Heart right ventricle (tissue), 16 donors: Measurements from ENCODE around the gene ACTR3. TPM values are rescaled to one million over a fixed set of nuclear protein-coding genes. Genes with fewer than 3 reads are reported as not detected.

Source experiments
- ATAC-seq, 8 donors: fragments of 200-7000 bp; cut with Tn5 transposase; one replicate each; pipeline ENCODE4 v1.9.1; 2020; ENCODE audit warnings: mild to moderate bottlenecking in 8 of 8, moderate library complexity in 8 of 8, moderate number of reproducible peaks in 1 of 8
- DNase-seq, 2 donors: peaks; one replicate each; pipeline ENCODE4 v3.0.0-alpha.2; 2020
- H3K27ac ChIP-seq, 10 donors: fragments of 200-600 bp; sonication (generic) in 2 of 10; one replicate each; pipeline versions ENCODE4 v1.5.0 to v1.8.0; 2020 to 2022; ENCODE audit warnings: mild to moderate bottlenecking in 3 of 10
- H3K27me3 ChIP-seq, 7 donors: fragments of 200-600 bp; one replicate each; pipeline ENCODE4 v1.8.0; 2021 to 2022; ENCODE audit warnings: mild to moderate bottlenecking in 2 of 7
- H3K36me3 ChIP-seq, 9 donors: fragments of 200-600 bp; sonication (generic) in 1 of 9; one replicate each; pipeline versions ENCODE4 v1.5.0 to v1.8.0; 2020 to 2022; ENCODE audit warnings: mild to moderate bottlenecking in 2 of 9
- H3K4me1 ChIP-seq, 9 donors: fragments of 200-600 bp; sonication (generic) in 1 of 9; one replicate each; pipeline versions ENCODE4 v1.5.0 to v1.8.0; 2020 to 2022; ENCODE audit warnings: mild to moderate bottlenecking in 4 of 9
- H3K4me3 ChIP-seq, 10 donors: fragments of 200-600 bp; sonication (generic) in 2 of 10; one replicate each; pipeline versions ENCODE4 v1.5.0 to v1.8.0; 2020 to 2022; ENCODE audit warnings: mild to moderate bottlenecking in 7 of 10, moderate library complexity in 2 of 10
- H3K9me3 ChIP-seq, 11 donors: fragments of 200-600 bp in 10 of 11; sonication (generic) in 2 of 11; one replicate each; pipeline versions ENCODE4 v1.5.0 to v1.8.0; 2013 to 2022; ENCODE audit warnings: mild to moderate bottlenecking in 2 of 11, control low read depth in 1 of 11, moderate library complexity in 1 of 11
- WGBS, 2 donors: extraction: QIAGEN DNeasy Blood & Tissue Kit; methylation state at CpG; one replicate each; pipeline ENCODE4 v1.1.7; 2013; ENCODE audit warnings: inconsistent platforms in 1 of 2; 5-methylcytosine and 5-hydroxymethylcytosine counted together
- intact Hi-C, 10 donors: fragments of 100-400 bp; cut with DNase I; formaldehyde crosslinking; loops; one replicate each; pipeline versions ENCODE4 v1.11.1 to v1.14.2; 2022
- polyA plus RNA-seq, 2 donors: library from polyadenylated mRNA; stranded (reverse); fragments of 200-250 nt; gene quantifications; one replicate each; pipeline ENCODE4 v1.2.3, GENCODE V29; 2013
- total RNA-seq, 10 donors: library from RNA; stranded (reverse); fragmentation: NEBNext Ultra II Directional in 3 of 10; extraction: Animal tissue kit (Norgen Biotek cat#: 25700) in 3 of 10; gene quantifications; one replicate each; pipeline versions ENCODE4 v1.2.1 to v1.2.4, GENCODE V29; 2021 to 2023
- TF ChIP-seq, protein P1 (sequence below), 9 donors: fragments of 200-600 bp; sonication (generic) in 2 of 9; IDR thresholded peaks; one replicate each; pipeline versions ENCODE4 v1.5.0 to v1.8.0; 2021 to 2022; ENCODE audit warnings: antibody characterized with exemption in 9 of 9, mild to moderate bottlenecking in 5 of 9, moderate library complexity in 1 of 9
- donor health status: Arrhythmogenic right ventricular cardiomyopathy.
- donor health status: ischemic (EF 13 %, LVEDD 7.1; RV severe dilation, severe dysfunction).
- donor health status: healthy with polysubstance abuse.
- donor health status: DM: no; HTN: yes; CAD: no.
- donor health status: DM: no; HTN: no; CAD: no.
- donor health status: ischemic (EF 25% LVEDD 6.9; RV normal size, moderate dysfunction).
- donor health status: ischemic (EF 25% LVEDD 5.7; RV mildly dilated, moderate dysfunction).
- donor health status: healthy.
- donor health status: DM: yes; HTN: yes; CAD: no.
- donor health status: Ischemic cardiomyopathy.
- donor health status: ischemic (EF 35%, LVEDD 5.7; RV mildly dilated, moderate dysfunction).
- donor health status: nonischemic (EF 11% LVEDD 7.7; RV severe dilation, severe dysfunction).
- donor health status: DM: yes; HTN: yes; CAD: no.
- donor health status: PGD.
- donor health status: ischemic (EF 29% LVEDD 5.4; RV normal size, mild dysfunction).
- donor health status: nonischemic (EF 23%, LVEDD 6.1; RV moderate dilation, normal function).

The ACTR3 gene
- total and polyA plus RNA-seq, 12 donors = 12.7 to 167 (median 112) TPM

DNA sequence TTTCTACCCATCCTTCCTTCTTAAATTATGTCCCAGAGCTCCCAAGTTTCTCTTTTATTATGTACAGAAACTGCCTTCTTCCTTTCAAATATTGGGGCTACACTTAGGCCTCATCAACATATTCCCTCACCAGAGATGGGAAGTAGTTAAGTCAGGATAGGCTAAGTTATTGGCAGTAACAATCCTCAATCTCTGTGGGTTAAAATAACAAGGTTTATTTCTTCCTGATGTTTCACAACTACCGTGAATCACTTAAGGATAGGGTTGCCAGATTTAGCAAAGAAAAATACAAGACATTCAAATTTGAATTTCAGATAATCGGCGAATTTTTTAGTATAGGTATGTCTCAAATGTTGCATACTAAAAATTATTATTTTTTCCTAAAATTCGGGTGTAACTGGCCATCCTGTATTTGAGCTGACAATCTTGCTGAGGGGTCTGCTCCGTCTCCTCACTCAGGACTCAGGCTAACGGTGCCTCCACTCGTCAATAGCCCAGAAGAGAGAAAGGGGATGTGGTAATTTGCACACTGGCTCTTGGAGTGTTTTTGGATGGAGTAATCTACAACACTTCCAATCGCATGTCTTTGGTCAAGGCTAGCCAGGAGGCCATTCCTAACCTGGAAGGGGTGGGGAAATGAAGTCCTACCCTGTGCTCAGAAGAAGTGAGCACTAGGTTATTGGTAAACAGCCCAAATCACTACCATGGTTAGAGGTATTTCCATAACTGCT, 91.7 kb downstream of the ACTR3 start:
- H3K4me3 ChIP-seq = no peak overlapping the region
- no peaks in the 10 kb centered on the region for H3K27me3 ChIP-seq
- no peaks in the 10 kb centered on the region for H3K36me3 ChIP-seq
- DNase-seq (no peak), ATAC-seq (peak in 6 of 8 donors; percentile 37 to 60 (median 45))
- TF ChIP-seq, protein P1, sequence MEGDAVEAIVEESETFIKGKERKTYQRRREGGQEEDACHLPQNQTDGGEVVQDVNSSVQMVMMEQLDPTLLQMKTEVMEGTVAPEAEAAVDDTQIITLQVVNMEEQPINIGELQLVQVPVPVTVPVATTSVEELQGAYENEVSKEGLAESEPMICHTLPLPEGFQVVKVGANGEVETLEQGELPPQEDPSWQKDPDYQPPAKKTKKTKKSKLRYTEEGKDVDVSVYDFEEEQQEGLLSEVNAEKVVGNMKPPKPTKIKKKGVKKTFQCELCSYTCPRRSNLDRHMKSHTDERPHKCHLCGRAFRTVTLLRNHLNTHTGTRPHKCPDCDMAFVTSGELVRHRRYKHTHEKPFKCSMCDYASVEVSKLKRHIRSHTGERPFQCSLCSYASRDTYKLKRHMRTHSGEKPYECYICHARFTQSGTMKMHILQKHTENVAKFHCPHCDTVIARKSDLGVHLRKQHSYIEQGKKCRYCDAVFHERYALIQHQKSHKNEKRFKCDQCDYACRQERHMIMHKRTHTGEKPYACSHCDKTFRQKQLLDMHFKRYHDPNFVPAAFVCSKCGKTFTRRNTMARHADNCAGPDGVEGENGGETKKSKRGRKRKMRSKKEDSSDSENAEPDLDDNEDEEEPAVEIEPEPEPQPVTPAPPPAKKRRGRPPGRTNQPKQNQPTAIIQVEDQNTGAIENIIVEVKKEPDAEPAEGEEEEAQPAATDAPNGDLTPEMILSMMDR (IDR thresholded peaks at IDR 0.05) = no peak
- peaks cover 0 to 9% (median 0%) of the 10 kb centered on the region in 11 donors for H3K9me3 ChIP-seq
- peak overlapping the region in 3 of 10 donors; percentile 18 to 52 (median 50) for H3K27ac ChIP-seq
- H3K4me1 ChIP-seq = peaks cover 0 to 7% (median 0%) of the 10 kb centered on the region in 9 donors
- intact Hi-C loops = loop anchor here in 3 of 10 donors (2.0 to 5.0 kb wide), 3 partner anchors 561 to 571 kb away; no protein-coding TSS in a partner anchor
- WGBS, 2 donors = 82 to 84% methylated on average over 8 of the region's 8 CpGs

DNA sequence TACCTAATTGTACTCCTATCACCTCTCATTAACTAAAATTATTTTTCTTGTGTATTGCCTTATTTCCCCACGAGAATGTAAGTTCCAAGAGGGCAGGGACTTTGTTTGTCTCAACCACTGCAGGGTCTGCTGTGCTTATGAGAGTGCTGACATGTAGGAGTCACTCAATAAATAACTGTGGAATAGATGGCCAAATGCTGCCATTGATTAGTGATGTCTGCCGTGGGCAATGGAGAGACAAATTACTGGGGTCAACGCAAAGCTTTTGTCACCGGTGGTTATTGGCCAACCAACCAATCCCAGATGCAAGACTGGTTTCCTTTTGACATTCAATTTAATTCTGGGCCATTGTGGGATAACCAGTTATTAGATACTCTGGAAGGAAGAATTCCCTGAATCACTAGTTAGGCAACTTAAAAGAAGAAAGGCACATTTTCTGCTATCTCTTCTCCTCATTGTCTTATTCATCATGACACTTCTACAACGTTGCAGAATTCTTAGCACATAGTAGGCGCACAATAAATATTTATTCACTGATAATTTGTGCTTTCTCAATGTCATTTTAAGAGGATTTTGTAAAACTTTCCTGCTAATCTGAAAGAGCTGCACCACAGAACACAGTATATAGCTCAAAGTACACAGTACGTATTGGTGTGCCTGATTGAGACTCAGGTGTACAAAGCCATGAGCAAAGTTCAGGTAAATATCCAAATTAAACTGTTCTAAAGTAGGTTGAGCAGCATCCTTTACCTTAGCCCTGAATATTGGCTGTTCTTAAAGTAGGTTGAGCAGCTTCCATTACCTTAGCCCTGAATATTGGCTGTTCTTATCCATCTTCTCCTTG, 95.9 kb downstream of the ACTR3 start:
- DNase-seq = no peak
- H3K4me1 ChIP-seq = no peaks in the 10 kb centered on the region
- no peak overlapping the region for H3K4me3 ChIP-seq
- no peaks in the 10 kb centered on the region for H3K27me3 ChIP-seq
- no peak for ATAC-seq
- WGBS, 2 donors = 88 to 91% methylated on average over 7 of the region's 7 CpGs
- H3K27ac ChIP-seq = no peak overlapping the region
- H3K9me3 ChIP-seq = no peaks in the 10 kb centered on the region
- no peaks in the 10 kb centered on the region for H3K36me3 ChIP-seq
- TF ChIP-seq, protein P1 (IDR thresholded peaks at IDR 0.05) = no peak
- intact Hi-C loops = no loop called here

DNA sequence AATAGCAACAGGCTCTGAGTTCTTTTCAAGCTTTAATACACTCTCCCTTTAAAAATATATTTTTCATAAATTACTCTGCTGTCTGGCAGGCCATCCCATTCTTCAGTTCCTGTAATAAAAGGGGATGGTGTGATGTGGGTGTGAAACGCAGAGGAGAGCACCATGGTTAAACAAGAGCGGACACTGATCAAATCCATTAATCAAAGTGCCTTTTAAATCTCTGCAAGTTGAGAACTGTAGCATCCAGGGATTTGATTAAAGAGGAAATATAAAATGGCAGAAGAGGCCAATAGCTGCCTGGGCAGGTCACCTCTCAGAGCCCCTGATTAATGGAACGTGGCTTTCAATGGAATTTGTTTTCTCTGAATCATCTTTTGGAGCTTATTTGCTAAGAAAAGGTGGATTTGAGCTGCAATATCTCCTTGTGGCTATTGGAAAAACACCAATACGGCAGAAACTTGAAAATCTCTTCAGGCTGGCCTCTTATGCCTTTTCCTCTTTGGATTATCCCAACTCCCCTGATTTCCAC, 96.9 kb downstream of the ACTR3 start:
- ATAC-seq (no peak), DNase-seq (no peak)
- Histone ChIP-seq H3K27me3 (no peaks in the 10 kb centered on the region), H3K27ac (no peak overlapping the region), H3K4me1 (no peaks in the 10 kb centered on the region), H3K4me3 (no peak overlapping the region), H3K36me3 (no peaks in the 10 kb centered on the region), H3K9me3 (no peaks in the 10 kb centered on the region)
- 64 to 74% methylated on average over 4 of the region's 4 CpGs for WGBS, 2 donors
- TF ChIP-seq, protein P1 (IDR thresholded peaks at IDR 0.05) = no peak
- intact Hi-C loops = no loop called here

DNA sequence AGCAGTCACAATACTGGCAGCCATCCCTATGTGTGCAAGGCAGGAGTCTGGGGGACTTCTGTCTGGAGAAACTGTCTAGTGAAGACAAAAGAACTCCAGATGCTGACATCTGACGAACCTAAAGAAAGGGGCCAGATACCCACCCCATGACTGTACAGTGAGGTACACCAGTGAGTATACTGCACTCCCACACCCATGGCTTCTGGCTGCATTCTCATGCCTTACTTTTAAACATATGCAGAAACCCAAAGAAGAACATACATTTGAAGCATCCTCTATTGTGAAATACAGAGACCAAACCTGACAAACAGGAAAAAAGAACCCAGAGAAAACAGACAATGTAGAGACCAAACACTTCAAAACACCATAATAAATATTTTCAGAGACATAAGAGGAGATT, 102.2 kb downstream of the ACTR3 start:
- H3K4me3 ChIP-seq = no peak overlapping the region
- intact Hi-C loops = no loop called here
- ATAC-seq = no peak

More for the DNA sequence above, 102.2 kb downstream of the ACTR3 start:
- Histone ChIP-seq H3K36me3 (no peaks in the 10 kb centered on the region), H3K27ac (no peak overlapping the region), H3K27me3 (no peaks in the 10 kb centered on the region), H3K4me1 (no peaks in the 10 kb centered on the region), H3K9me3 (peaks cover 0 to 3% (median 0%) of the 10 kb centered on the region in 11 donors)
- DNase-seq = no peak
- TF ChIP-seq, protein P1 (IDR thresholded peaks at IDR 0.05) = no peak
- 42 to 78% methylated on average over 1 of the region's 1 CpG for WGBS, 2 donors
